Measurements from ENCODE around the gene THSD4.

Gene THSD4

GRCh38 chr15:71506946-71507345, 391.7 kb downstream of the THSD4 start:
- no peak overlapping the region for H3K27ac ChIP-seq
- DNase-seq (ENCODE audit: low spot score): no peak
- TF ChIP-seq CTCF (IDR thresholded peaks at IDR 0.05): no peak
- H3K4me3 ChIP-seq: no peak overlapping the region

GRCh38 chr15:71508081-71508682, 392.9 kb downstream of the THSD4 start:
- Histone ChIP-seq H3K27ac (no peak overlapping the region), H3K4me3 (no peak overlapping the region)
- DNase-seq (ENCODE audit: low spot score): no peak
- TF ChIP-seq CTCF (IDR thresholded peaks at IDR 0.05): no peak

- TF ChIP-seq CTCF (IDR thresholded peaks at IDR 0.05): no peak
- Histone ChIP-seq H3K27ac (no peak overlapping the region), H3K4me3 (no peak overlapping the region)
- no peak for DNase-seq (ENCODE audit: low spot score)
Observed at GRCh38 chr15:71509139-71509538, 393.9 kb downstream of the THSD4 start.

- no peak for DNase-seq (ENCODE audit: low spot score)
- no peak for TF ChIP-seq CTCF (IDR thresholded peaks at IDR 0.05)
- Histone ChIP-seq H3K4me3 (no peak overlapping the region), H3K27ac (no peak overlapping the region)
Observed at GRCh38 chr15:71510763-71511162, 395.5 kb downstream of the THSD4 start.

- H3K27ac ChIP-seq: no peak overlapping the region
- no peak for TF ChIP-seq CTCF (IDR thresholded peaks at IDR 0.05)
- DNase-seq (ENCODE audit: low spot score): no peak
- no peak overlapping the region for H3K4me3 ChIP-seq
Observed at GRCh38 chr15:71511796-71512681, 396.8 kb downstream of the THSD4 start.

GRCh38 chr15:71512682-71513006, 397.4 kb downstream of the THSD4 start:
- Histone ChIP-seq H3K27ac (no peak overlapping the region), H3K4me3 (no peak overlapping the region)
- DNase-seq (ENCODE audit: low spot score): no peak
- TF ChIP-seq CTCF (IDR thresholded peaks at IDR 0.05): no peak
